NB4 (cell line): ENCODE data around the gene MAGI1.

Experiments
- POLR2A ChIP-seq: IDR thresholded peaks from 2 replicates; pipeline ENCODE4 v1.6.1; 2011; ENCODE audit warnings: mild to moderate bottlenecking; ENCODE audit not compliant: insufficient read length; ENCODE audit errors: extremely low read depth
- TF ChIP-seq, protein P1 (sequence below): IDR thresholded peaks from one replicate; pipeline ENCODE4 v1.5.1; 2012; ENCODE audit warnings: low read depth, low read length

DNA sequence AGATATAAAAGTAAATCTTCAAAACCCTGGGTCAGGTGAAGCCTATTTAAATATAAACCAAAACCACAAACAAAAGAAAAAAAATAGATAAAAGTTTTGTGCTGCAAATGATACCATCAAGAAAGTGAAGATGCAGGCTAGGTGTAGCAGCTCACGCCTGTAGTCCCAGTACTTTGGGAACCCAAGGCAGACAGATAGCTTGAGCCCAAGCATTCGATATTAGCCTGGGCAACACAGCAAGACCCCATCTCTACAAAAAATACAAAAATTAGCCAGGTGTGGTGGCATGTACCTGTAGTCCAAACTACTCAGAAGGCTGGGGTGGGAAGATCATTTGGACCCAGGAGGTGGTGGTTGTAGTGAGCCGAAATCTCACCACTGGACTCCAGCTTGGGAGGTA lies 164.8 kb downstream of the MAGI1 start:
- no peak for TF ChIP-seq POLR2A
- TF ChIP-seq, protein P1, sequence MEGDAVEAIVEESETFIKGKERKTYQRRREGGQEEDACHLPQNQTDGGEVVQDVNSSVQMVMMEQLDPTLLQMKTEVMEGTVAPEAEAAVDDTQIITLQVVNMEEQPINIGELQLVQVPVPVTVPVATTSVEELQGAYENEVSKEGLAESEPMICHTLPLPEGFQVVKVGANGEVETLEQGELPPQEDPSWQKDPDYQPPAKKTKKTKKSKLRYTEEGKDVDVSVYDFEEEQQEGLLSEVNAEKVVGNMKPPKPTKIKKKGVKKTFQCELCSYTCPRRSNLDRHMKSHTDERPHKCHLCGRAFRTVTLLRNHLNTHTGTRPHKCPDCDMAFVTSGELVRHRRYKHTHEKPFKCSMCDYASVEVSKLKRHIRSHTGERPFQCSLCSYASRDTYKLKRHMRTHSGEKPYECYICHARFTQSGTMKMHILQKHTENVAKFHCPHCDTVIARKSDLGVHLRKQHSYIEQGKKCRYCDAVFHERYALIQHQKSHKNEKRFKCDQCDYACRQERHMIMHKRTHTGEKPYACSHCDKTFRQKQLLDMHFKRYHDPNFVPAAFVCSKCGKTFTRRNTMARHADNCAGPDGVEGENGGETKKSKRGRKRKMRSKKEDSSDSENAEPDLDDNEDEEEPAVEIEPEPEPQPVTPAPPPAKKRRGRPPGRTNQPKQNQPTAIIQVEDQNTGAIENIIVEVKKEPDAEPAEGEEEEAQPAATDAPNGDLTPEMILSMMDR, result no peak
